ENCODE results near the gene GPR26.

Gene GPR26

GRCh38 chr10:123721441-123722049, 55.4 kb downstream of the GPR26 start (continued):
- TF ChIP-seq SP7 (tag by site-specific recombination; IDR thresholded peaks at IDR 0.05) (no peak), RBAK (tag by site-specific recombination; IDR thresholded peaks at IDR 0.05) (no peak)

DNA sequence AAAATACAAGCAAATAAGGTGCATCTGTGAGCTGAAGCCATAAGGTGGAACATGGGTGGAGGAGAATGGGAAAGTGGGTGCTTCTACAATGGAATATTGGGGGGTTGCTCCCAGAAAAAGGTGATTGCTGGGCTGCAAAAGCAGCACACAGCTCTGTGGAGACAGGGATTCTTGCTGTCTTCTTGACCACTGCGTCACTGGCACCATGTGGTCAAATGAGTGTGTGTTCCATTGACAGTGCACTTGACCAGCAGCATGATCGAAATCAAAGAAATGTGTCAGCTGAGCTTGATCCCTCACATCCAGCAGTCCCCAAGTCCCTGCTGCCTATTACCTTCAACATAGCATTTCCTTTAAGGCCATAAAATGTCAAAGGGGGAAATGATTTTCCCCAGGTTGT, 56.2 kb downstream of the GPR26 start:
- no peak overlapping the region for H3K27ac ChIP-seq (ENCODE audit: extremely low read depth, low read depth, low read length)
- H3K36me3 ChIP-seq (ENCODE audit: control insufficient read depth in 2 of 2, insufficient read depth in 1 of 2, low read length in 2 of 2): no peaks in the 10 kb centered on the region
- CTCF ChIA-PET: no interaction called here
- H3K4me1 ChIP-seq (ENCODE audit: control insufficient read depth, insufficient read depth, low read length): no peaks in the 10 kb centered on the region
- no peaks in the 10 kb centered on the region for H3K9me3 ChIP-seq (ENCODE audit: control insufficient read depth, insufficient read depth, low read depth, low read length)
- no peak overlapping the region for H3K4me3 ChIP-seq (ENCODE audit: low read depth, low read length)
- POLR2A ChIA-PET: no interaction called here
- no peak for TF ChIP-seq ATF2 (tag by site-specific recombination; IDR thresholded peaks at IDR 0.05; ENCODE audit: low read depth)
- no peak for TF ChIP-seq TRIM28 (IDR thresholded peaks at IDR 0.05; ENCODE audit: borderline replicate concordance, low read length)
- no peak for TF ChIP-seq ZNF23 (tag by site-specific recombination; IDR thresholded peaks at IDR 0.05; ENCODE audit: borderline replicate concordance)
- TF ChIP-seq WT1 (tag by site-specific recombination; IDR thresholded peaks at IDR 0.05): no peak
- no peak for TF ChIP-seq ZNF335 (tag by site-specific recombination; conservative IDR thresholded peaks at IDR 0.05)
- no peak for TF ChIP-seq OVOL3 (tag by site-specific recombination; IDR thresholded peaks at IDR 0.05)
- no peak for TF ChIP-seq ZNF529 (tag by site-specific recombination; IDR thresholded peaks at IDR 0.05; ENCODE audit: insufficient replicate concordance)
- TF ChIP-seq ZNF292 (tag by site-specific recombination; IDR thresholded peaks at IDR 0.05; ENCODE audit: borderline replicate concordance, low read depth): no peak
- no peak for TF ChIP-seq ZNF670 (tag by site-specific recombination; IDR thresholded peaks at IDR 0.05; ENCODE audit: low read depth)
- no peak for TF ChIP-seq ZNF791 (tag by site-specific recombination; IDR thresholded peaks at IDR 0.05)
- no peak for TF ChIP-seq HOXC10 (CRISPR knock-in tag; IDR thresholded peaks at IDR 0.05)
- TF ChIP-seq ZFP41 (tag by site-specific recombination; IDR thresholded peaks at IDR 0.05; ENCODE audit: borderline replicate concordance): no peak
- no peak for TF ChIP-seq ZNF221 (tag by site-specific recombination; IDR thresholded peaks at IDR 0.05; ENCODE audit: borderline replicate concordance)
- TF ChIP-seq ZNF558 (tag by site-specific recombination; IDR thresholded peaks at IDR 0.05): no peak
- no peak for TF ChIP-seq GLI4 (tag by site-specific recombination; IDR thresholded peaks at IDR 0.05)
- no peak for TF ChIP-seq MEIS1 (CRISPR knock-in tag; IDR thresholded peaks at IDR 0.05; ENCODE audit: borderline replicate concordance)
- no peak for TF ChIP-seq ZNF776 (tag by site-specific recombination; IDR thresholded peaks at IDR 0.05; ENCODE audit: borderline replicate concordance)
- no peak for TF ChIP-seq ZNF140 (tag by site-specific recombination; IDR thresholded peaks at IDR 0.05)
- TF ChIP-seq RBAK (tag by site-specific recombination; IDR thresholded peaks at IDR 0.05): no peak
- TF ChIP-seq ZNF548 (tag by site-specific recombination; IDR thresholded peaks at IDR 0.05): no peak

DNA sequence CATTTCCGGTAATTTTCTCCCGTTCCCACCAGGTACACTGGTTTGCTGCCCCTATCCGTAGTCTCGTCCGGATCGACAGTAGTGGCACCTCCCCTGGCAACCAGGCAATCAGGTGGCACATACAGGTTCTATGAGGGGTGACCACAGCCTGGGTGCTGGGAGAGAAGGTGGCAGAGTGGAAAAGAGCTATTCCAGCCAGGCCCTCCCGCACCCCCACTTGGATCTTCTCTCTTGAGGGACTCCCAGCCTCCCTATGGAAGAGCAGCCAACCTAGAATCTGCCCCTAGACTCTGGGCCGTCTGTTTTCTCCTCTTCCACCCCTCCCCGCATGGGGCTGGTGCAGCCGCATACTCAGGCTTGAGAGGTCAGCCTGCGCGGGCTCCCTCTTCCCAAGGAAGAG, 58.6 kb downstream of the GPR26 start:
- POLR2A ChIA-PET: interaction anchor here (0.6 kb wide), 1 partner anchor 649 kb away, joined by 3 read pairs; no protein-coding TSS in a partner anchor
- TF ChIP-seq, protein P1, sequence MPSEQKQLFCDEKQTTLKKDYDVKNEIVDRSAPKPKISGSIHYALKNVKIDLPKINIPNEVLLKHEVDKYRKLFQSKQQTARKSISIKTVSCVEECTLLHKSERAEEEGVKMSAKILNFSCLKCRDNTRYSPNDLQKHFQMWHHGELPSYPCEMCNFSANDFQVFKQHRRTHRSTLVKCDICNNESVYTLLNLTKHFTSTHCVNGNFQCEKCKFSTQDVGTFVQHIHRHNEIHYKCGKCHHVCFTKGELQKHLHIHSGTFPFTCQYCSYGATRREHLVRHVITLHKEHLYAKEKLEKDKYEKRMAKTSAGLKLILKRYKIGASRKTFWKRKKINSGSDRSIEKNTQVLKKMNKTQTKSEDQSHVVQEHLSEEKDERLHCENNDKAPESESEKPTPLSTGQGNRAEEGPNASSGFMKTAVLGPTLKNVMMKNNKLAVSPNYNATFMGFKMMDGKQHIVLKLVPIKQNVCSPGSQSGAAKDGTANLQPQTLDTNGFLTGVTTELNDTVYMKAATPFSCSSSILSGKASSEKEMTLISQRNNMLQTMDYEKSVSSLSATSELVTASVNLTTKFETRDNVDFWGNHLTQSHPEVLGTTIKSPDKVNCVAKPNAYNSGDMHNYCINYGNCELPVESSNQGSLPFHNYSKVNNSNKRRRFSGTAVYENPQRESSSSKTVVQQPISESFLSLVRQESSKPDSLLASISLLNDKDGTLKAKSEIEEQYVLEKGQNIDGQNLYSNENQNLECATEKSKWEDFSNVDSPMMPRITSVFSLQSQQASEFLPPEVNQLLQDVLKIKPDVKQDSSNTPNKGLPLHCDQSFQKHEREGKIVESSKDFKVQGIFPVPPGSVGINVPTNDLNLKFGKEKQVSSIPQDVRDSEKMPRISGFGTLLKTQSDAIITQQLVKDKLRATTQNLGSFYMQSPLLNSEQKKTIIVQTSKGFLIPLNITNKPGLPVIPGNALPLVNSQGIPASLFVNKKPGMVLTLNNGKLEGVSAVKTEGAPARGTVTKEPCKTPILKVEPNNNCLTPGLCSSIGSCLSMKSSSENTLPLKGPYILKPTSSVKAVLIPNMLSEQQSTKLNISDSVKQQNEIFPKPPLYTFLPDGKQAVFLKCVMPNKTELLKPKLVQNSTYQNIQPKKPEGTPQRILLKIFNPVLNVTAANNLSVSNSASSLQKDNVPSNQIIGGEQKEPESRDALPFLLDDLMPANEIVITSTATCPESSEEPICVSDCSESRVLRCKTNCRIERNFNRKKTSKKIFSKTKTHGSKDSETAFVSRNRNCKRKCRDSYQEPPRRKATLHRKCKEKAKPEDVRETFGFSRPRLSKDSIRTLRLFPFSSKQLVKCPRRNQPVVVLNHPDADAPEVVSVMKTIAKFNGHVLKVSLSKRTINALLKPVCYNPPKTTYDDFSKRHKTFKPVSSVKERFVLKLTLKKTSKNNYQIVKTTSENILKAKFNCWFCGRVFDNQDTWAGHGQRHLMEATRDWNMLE (tag by site-specific recombination; conservative IDR thresholded peaks at IDR 0.05; ENCODE audit: low read depth): no peak
- no peak for TF ChIP-seq ZNF423 (tag by site-specific recombination; IDR thresholded peaks at IDR 0.05)
- no peak for TF ChIP-seq ZNF292 (tag by site-specific recombination; IDR thresholded peaks at IDR 0.05; ENCODE audit: borderline replicate concordance, low read depth)
- TF ChIP-seq MZF1 (tag by site-specific recombination; IDR thresholded peaks at IDR 0.05; ENCODE audit: borderline replicate concordance): no peak
- TF ChIP-seq WT1 (tag by site-specific recombination; IDR thresholded peaks at IDR 0.05): no peak
- TF ChIP-seq KLF17 (tag by site-specific recombination; IDR thresholded peaks at IDR 0.05): no peak
- TF ChIP-seq ZSCAN18 (tag by site-specific recombination; IDR thresholded peaks at IDR 0.05): no peak

More for the DNA sequence above, 58.6 kb downstream of the GPR26 start:
- H3K27ac ChIP-seq (ENCODE audit: extremely low read depth, low read depth, low read length): no peak overlapping the region
- no peaks in the 10 kb centered on the region for H3K9me3 ChIP-seq (ENCODE audit: control insufficient read depth, insufficient read depth, low read depth, low read length)
- no peaks in the 10 kb centered on the region for H3K36me3 ChIP-seq (ENCODE audit: control insufficient read depth in 2 of 2, insufficient read depth in 1 of 2, low read length in 2 of 2)
- CTCF ChIA-PET: interaction anchor here (0.6 kb wide), 1 partner anchor 467 kb away, joined by 3 read pairs; no protein-coding TSS in a partner anchor
- no peaks in the 10 kb centered on the region for H3K4me1 ChIP-seq (ENCODE audit: control insufficient read depth, insufficient read depth, low read length)
- H3K4me3 ChIP-seq (ENCODE audit: low read depth, low read length): no peak overlapping the region

Data from HEK293 (cell line).